ENCODE measurements around the gene SETD6.

SETD6 gene

DNA sequence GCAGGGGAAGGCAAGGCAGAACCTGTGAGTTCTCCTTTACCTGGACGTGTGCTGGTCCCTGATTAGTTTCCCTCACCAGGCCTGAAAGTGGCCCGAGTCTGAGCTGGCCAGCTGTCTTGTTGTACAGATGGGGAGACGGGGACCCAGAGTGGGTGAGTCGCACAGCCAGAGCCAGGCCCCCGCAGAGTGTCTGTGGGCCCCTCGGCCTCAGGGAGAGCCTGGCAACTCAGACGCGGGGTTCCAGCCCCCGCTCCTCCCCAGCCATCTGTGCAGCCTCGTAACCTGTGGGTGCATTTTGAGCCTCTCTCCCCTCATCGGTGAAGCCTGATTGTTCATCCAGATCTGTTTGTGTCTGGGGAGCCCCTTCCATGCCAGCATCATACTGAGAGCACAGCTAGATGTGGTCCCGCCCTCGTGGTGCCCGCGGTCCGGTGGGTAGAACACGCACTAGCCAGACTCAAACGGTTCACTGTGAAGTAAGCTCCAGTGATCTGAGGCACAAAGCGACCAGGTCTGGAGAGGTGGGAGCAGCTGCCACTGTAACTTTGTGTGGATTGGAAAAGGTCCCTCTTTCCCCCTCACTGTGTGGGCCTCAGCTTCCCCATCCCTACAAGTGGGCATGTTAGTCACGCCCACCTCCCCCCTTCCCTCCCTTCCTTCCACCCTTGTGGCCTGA, 21.4 kb upstream of the SETD6 start:
- no peak for DNase-seq

DNA sequence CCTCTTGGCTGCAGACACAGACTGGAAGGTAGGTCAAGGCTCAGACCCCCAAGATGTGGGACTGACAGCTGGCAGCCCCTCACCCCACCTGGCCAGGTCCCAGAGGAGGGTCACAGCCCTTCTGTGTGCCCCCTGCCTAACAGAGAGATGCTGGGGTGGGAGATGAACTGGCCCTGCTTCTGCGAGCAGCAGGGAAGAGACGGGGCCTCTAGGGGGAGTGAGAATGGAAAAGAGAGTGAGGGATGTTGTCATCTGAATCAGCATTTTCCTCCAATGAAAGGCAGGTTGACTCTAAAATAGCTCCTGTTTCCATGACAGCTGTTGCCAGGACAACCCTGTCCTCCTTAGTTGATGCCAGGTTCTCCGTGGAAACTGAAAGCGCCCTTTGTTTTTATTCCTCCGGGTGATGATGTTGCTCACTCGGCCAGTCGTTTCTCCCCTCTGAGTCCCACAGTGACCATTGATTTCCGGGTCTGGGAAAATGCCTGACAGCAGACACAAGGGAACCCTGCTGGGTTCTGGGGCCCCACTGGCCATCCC, 20.3 kb upstream of the SETD6 start:
- peak; percentile 90 for DNase-seq

DNA sequence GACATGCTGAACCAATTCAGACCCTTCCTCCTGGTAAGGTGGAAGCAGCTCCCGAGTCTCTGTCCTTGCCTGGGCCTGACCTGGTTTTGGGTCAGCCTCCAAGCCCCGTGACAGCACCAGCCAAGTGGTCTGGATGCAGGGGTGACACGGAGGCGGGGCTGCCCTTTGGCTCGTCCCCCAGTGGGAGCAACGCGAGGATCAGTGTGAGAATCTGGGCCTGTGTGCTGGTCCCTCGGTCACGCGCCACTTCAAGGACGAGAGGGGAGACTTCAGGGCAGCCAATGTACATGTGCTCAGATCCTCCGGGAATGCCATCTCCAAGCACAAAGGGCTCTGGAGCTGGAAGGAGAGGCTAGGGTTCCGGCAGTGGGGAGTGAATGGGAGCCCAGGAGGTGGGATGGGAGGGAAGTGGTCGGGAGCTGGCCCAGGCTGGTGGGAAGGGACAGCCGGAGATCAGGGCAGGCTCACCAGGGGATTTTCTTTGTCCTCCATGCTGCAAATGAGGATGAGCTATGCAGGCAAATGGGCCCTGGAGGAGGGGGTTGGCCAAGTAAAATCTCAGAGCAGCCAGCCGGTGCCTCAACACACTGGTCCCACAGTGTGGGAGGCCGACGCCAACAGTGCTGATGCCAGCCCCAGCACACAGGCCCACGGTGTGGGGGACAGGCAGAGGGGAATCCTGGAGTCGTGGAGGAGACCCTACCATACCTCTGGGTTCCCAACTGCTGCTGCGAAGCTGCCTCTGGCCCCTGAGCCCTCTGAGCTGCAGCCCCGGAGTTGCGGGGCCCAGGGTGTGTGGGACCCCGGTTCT, 19.6 kb upstream of the SETD6 start:
- no peak for DNase-seq

DNA sequence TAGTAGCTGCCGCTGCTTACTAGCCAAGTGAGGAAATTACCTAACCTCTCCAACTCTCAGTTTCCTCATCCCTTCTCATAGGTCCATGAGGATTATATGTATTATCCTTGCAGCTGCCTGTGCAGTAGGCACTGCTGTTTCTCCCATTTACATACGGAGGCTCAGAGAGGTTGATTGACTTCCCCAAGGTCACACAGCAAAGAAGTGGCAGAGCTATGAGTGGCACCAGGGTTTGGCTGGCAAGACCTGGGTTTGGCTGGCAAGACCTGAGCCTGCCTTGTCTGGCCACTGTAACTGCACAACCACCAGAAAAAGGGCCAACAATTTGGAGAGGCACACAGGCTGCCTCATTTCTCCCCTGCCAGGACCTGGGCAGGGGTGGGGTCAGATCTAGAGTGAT, 17.8 kb upstream of the SETD6 start:
- no peak for DNase-seq

DNA sequence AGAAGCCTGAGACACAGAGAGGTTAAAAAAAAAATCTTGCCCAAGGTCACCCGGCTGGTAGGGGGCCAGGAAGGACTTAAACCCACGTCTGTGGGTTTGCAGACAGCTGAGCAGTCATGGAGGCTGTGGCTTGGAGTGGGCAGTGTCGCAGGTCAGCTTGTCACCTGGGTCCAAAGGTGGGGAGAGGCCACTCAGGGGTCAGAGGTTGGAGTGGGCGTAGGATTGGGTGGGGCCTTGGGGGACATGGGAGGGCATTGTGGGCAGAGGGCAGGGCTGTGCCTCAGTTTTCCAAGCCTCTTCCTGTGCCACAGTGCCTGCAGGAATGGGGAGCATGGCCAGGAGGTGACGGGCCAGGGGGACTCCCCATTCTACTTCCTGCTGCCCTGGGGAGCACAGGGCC, 17.4 kb upstream of the SETD6 start:
- DNase-seq = no peak

DNA sequence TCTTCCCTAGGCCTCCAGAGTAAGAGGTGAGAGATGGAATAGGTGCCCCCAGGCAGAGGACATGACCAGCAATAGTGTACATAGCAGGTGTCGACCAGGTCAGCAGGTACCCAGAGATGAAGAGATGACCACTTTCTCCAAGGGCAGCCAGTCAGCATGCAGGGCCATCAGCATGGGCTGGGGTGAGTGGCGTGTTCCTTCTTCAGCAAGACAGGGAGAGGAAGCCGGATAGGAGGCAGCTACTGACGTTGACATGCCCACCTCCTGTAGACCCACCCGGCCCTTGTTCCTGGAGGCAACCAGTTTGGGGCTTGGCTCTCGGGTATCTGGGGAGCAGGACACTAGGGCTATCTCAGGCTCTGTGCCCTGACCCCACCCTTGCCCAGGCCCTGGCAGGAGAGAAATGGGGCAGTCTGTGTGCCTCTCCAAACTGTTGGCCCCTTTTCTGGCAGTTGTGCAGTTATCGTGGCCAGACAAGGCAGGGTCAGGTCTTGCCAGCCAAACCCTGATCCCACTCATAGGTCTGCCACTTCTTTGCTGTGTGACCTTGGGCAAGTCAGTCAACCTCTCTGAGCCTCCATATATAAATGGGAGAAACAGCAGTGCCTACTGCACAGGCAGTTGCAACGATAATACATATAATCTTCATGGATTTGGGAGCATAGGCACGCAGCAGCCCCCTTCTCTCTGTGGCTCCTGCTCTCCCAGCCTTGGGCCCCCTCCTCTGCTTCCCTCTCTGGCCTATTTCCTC, 16.8 kb upstream of the SETD6 start:
- DNase-seq = no peak

DNA sequence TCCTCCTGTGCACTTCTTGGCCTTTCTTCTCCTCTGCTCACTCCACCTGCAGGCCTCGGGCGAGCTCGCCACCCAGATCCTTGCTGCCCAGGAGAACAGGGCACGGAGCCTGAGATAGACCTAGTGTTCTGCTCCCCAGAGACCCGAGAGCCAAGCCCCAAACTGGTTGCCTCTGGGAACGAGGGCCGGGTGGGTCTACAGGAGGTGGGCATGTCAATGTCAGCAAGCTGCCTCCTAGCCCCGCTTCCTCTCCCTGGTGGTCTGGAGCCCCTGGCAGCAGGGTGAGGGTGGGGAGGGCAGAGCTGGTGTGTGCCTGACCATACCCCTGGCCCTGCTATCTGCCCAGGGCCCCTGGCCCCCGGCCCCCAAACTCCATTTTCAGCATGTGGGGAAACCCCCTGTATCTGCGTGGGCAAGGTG, 16.2 kb upstream of the SETD6 start:
- no peak for DNase-seq

DNA sequence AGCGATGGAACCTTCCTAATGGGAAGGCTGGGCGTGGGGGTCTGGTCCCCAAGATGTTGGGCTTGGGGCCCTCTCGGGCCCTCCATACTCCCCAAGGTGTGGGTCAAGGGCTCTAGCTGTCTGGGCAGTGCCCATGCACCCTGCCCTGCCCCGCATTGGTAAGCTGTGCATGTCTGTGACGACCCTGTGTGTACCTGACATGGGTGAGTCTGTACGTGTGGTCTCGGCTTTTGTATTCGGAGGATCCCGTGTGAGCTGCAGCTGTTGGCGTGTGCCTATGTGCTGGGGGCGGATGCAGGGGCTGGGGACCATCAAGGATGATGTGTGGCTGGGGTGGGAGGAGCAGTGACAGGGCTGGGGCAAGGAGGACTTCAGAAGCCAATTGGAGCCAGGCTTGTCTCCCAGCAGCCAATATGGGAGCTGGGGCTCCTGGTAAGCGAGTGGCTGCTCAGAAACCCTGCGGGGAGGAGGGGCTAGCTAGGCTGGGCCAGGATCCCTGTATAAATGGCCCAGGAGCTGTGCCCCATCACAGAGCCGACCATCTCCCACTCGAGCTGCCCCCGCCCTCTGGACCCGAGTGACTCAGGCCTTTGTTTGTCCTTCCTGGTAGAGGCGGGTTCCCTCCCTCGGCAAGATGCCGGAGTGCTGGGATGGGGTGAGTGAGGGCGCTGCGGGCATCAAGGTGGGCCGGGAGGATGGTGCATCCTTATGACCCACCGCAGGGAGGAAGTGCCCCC, 15.5 kb upstream of the SETD6 start, which contains the start of gene NDRG4:
NDRG4 (plus strand) TSS at position 529 of the 737 bp plus-strand sequence; CDS start at position 635, 106 bp downstream.
- peak; percentile 24 for DNase-seq

DNA sequence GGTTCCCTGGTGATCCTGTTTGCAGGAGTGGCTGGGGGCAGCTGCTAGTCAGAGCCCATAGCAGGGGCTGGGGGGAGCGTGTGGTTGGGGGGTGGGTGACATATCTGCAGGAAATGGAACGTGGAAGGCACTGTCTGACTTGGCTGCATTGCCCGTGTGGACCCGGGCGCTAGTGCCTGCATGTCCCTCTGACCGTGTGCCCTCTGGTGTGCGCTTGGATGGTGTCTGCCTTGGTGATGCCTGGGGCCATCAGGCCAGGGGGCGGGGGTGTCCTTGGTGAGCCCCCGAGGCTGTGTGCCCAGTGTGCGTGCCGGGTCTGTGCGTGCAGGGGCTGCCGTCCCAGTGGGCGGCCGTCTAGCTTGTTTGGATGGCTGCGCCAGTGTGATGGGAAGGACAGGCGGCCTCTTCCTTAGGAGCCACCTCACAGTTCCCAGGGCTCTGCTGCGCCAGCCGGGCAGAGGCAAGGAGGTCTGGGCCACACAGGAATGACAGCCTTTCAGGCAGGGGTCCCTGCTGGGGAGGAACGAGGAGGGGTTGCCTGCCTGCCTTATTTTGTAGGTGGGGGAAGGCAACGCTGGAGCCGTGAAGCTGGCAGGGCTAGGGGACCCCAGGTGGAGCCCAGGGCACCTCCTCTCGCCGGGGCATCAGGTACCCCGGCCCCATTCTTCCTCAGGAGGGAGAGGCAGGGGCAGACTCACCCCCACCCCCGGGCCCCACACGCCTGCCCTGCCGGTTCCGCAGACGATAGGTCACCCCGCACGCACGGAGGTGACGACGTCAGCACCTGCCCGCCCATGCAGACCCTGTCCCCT, 14.7 kb upstream of the SETD6 start:
- DNase-seq = no peak

DNA sequence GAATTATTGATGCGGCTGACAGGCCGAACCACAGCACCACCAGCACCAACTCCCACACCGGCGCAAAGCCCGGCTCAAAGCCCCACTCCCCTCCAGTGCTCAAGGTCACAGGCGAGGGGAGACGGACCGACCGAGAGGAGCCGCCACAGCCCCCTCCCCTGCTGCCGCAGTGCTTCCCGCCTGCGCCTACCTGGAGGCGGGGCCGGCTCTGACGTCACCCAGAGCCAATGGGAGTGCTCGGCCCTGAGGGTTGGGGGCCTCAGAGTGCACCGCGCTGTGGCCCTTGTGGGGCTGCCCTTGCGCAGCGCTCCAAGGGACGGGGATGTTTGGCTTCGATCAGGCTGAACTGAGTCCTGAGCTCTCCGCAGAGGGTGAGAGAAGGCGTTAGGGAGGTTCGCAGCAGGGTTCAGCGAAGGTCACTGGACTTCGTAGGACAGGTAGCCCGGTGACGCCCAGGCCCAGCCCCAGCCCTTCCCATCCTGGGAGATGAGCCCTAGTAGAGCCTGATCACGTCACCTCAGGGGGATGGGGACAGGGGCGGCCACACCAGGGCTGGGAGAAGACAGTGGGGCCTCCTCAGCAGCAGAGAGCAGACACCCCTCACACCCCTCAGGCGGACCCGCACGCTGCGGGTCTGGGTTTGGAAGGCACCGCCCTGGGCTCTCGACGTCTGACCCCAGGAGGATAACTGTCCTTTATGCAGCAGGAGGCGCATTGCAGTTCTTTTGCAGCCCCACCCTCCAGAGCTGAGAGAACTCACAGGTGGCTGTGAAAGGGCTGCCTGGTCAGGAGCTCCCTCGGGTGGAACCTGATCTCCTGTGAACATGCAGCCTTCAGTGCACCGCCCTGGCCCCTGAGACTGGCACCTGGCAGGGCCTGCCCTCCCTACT, 13.8 kb upstream of the SETD6 start:
- DNase-seq = no peak

DNA sequence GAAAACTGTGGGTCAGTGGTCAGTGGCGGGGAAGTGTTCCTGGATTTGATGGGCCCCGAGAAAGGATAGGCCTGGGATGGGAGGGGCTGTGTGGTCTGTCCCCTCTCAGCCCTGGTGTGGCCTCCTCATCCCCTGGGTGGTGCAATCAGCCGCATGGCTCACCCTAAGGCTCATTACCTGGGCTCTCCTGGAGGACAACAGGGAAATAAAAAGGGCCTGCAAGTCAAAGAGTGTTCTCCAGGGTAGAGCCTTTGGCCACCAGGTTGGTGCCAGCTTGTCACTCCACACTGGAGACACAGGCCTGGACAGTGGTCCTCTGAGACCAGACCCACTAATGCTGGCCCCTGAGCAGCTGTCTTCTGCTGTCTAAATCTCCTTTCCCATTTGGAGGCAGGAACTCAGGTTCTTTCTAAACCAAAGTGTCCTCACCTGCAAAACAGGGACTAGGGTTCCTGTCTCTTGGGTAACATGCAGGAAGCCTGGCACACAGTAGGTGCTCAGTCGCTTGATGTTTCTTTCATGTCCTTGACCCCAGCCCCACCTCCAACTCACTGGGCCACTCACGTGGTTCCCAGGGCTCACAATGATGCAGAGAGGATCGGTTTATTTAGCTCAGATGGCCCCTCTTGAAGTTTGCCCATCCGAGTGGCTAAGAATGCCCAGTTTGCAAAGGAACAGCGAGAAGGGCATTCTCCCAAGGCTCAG, 12.9 kb upstream of the SETD6 start:
- DNase-seq = no peak

DNA sequence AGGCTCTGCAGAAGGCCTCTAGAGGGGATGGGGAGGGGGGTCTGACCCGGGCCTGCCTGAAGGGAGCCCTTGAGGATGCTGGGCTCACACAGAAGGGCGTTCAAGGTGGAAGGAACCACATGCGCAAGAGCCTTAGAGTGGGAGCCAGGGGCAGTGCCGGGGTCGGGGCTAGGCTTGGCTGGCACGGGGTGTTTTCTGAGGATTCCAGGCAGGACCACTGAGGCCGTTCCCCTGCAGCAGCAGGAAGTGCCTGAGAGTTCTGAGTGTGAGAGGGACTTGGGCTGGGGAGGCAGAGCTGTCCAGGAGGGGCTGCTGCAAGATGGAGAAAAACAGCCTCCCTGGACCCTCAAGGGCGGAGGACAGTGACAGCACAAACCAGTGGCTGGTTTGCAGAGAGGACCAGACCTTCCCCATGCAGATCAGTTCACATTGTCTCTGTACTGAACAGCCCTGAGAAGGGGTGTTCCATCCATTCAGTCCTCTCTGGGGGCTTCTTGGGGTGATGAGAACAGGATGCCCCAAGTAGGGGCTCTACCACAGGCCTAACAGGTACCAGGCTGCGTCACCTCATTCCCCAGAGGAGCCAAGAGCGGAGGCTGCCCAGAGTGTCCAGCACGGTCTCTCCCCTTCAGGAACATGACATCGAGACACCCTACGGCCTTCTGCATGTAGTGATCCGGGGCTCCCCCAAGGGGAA, 12.0 kb upstream of the SETD6 start:
- DNase-seq = no peak

DNA sequence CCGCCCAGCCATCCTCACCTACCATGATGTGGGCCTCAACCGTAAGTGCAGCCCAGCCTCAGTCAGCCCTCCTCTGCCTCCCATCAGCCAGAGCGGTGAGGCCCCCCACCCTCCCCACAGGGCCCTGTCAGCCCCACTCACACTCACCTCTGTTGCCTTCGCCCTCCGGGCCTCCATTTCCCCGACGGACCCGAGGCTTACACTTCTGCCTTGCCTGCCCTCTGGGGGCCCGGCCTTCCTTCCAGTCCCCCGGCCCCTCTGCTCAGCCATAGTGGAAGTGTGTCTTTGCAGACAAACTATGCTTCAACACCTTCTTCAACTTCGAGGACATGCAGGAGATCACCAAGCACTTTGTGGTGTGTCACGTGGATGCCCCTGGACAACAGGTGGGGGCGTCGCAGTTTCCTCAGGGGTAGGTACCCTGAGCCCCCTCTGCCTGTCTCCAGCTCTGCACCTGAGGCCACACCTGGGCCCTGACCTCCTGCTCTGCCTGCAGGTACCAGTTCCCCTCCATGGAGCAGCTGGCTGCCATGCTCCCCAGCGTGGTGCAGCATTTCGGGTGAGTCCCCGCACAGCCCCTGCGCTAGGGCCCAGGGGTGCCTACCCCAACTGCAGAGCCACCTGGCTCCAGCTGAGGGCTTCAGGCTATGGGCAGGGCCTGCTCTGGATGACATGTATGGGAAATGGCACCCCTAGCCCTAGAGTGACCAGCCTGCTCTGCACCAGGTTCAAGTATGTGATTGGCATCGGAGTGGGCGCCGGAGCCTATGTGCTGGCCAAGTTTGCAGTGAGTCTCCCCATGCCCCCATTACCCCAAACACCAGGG, 11.2 kb upstream of the SETD6 start:
- no peak for DNase-seq

DNA sequence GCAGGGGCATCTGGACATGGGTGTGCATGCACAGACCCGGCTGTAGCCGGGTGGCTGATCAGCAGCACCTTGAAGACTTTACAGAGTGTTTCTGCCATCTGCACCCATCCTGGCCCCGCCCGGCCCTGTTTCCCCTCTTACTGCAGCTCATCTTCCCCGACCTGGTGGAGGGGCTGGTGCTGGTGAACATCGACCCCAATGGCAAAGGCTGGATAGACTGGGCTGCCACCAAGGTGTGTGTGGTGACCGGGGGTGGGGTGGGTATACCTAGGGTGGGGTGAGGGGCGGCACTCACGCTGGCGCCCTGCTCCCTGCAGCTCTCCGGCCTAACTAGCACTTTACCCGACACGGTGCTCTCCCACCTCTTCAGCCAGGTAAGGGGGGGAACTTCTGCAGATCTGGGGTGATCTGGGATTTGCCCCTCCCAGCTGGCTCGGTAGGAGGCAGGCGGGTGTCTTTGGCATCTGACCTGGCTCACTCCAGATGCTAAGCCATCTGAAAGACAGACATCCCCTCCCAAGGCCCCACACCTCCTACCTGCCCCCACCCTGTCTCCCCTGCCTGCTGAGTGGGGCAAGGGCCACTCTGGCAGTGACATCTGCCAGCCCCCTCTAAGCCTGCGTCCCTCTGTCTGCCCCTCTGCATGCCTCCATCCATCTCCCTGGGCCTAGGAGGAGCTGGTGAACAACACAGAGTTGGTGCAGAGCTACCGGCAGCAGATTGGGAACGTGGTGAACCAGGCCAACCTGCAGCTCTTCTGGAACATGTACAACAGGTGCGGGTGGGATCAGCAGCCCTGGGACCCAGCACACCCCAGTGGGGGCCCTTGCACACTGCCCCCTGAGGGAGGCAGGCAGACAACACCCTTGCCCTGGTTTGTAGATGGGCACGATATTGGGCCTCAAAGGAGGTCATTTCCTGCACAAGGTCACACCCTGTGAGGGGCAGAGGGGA, 8.8 kb upstream of the SETD6 start:
- no peak for DNase-seq

DNA sequence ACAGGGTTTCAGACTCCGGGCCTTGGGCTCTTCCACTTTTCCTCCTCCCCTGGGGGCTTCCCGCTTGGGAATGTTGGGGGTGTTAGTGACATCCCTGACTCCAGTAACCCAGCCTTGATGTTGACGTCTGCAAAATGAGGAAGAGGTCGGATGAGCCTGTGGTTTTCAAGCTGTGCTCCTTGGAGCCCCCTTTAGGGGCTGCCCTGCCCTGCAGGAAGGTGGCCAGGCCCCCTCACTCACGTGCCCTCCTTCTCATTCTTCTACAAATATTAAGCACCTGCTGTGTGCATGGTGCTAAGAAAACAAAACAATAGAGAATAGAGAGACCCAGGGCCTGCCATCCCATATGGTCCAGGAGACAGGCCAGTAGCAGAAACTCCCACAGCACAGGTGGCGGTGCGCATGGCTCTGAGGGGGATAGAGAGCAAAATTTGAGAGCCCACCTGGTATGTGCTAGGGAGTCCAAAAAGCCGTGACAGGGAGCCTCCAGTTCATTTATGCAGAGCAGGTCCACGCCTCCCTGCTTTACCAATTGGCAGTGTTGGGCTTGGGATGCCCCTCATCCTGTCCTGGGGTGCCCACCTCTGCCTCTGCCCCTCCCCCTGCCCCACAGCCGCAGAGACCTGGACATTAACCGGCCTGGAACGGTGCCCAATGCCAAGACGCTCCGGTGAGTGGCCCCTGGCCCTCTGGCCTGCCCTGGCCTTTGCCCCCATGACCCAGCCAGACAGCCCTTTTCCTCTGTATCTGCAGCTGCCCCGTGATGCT, 7.9 kb upstream of the SETD6 start:
- no peak for DNase-seq

DNA sequence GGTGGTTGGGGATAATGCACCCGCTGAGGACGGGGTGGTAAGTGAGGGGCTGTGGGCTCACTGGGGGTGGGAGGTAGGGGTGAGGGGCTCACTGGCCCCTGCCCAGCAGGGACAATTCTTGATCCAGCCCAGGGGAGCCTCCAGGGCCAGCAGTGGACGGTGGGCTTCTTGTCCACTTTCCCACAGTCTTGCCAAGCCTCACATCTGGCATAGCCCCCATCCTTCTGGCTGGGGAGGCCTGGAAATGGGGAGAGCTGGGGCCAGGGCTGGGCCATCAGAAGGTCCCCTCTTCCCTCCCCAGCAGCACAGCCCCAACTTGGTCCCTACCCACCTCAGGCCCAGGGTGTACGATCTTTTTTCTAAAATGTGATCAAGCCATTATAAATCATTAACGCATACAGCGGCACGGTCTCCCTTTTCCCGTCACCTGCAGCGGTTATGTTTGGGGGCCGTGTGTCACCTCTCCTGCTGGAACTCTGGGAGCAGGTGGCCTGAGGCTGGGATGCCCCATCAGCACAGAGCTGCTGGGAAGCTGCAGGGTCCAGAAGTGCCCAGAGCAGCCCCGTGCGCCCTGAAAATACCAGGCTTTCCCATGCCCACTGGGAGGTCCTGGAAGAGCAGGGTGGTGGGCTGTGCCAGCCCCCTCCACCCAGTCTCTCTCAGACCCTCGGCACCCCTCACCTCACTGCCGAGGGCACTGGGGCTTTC, 7.2 kb upstream of the SETD6 start:
- DNase-seq = no peak

Data from NCI-H1417 treated with DMSO at 0.1 percent for 48 hours (cell line).